SK-N-SH treated with all-trans-retinoic acid at 6 μM for 48 hours (cell line): ENCODE data around the gene TPRN.

Experiments
- ATAC-seq: fragments of 200-7000 bp; cut with Tn5 transposase; 3 replicates; pipeline ENCODE4 v1.9.1; 2020; ENCODE audit warnings: mild to moderate bottlenecking, moderate library complexity
- ARNTL ChIP-seq: fragments of 450-650 bp; formaldehyde crosslinking; IDR thresholded peaks from 2 replicates; pipeline ENCODE4 v1.5.0; 2020; ENCODE audit warnings: low read depth, mild to moderate bottlenecking, moderate library complexity, borderline replicate concordance
- BACH2 ChIP-seq: fragments of 250-450 bp; sonication (Bioruptor Pico); IDR thresholded peaks from 2 replicates; pipeline ENCODE4 v1.9.0; 2021; ENCODE audit warnings: mild to moderate bottlenecking, borderline replicate concordance
- CREB5 ChIP-seq: fragments of 250-450 bp; sonication (Bioruptor Pico); IDR thresholded peaks from 2 replicates; pipeline ENCODE4 v1.5.1; 2020; ENCODE audit warnings: low read depth, mild to moderate bottlenecking, moderate library complexity
- CSDC2 ChIP-seq: fragments of 250-450 bp; sonication (Bioruptor Pico); IDR thresholded peaks from 2 replicates; pipeline ENCODE4 v1.5.0; 2020; ENCODE audit warnings: mild to moderate bottlenecking, moderate library complexity
- CSRNP3 ChIP-seq: fragments of 250-450 bp; sonication (Bioruptor Pico); IDR thresholded peaks from 2 replicates; pipeline ENCODE4 v1.5.1; 2021; ENCODE audit warnings: mild to moderate bottlenecking, moderate library complexity
- ESRRG ChIP-seq: fragments of 250-450 bp; sonication (Bioruptor Pico); IDR thresholded peaks from 2 replicates; pipeline ENCODE4 v1.6.1; 2021; ENCODE audit warnings: mild to moderate bottlenecking
- GLIS3 ChIP-seq: fragments of 250-450 bp; sonication (Bioruptor Pico); IDR thresholded peaks from 2 replicates; pipeline ENCODE4 v1.5.0; 2020; ENCODE audit warnings: mild to moderate bottlenecking, moderate library complexity
- ISL1 ChIP-seq: fragments of 250-450 bp; sonication (Bioruptor Pico); IDR thresholded peaks from 2 replicates; pipeline ENCODE4 v2.1.2; 2022; ENCODE audit warnings: mild to moderate bottlenecking, moderate library complexity
- OSR1 ChIP-seq: fragments of 250-450 bp; sonication (Bioruptor Pico); IDR thresholded peaks from 2 replicates; pipeline ENCODE4 v1.8.0; 2022; ENCODE audit warnings: moderate library complexity, mild to moderate bottlenecking, inconsistent platforms
- PATZ1 ChIP-seq: fragments of 250-450 bp; sonication (Bioruptor Pico); IDR thresholded peaks from 2 replicates; pipeline ENCODE4 v1.8.0; 2020; ENCODE audit warnings: mild to moderate bottlenecking, moderate library complexity, borderline replicate concordance
- POU6F1 ChIP-seq: fragments of 250-450 bp; sonication (Bioruptor Pico); IDR thresholded peaks from 2 replicates; pipeline ENCODE4 v1.8.0; 2021; ENCODE audit warnings: low read depth, mild to moderate bottlenecking, moderate library complexity, borderline replicate concordance
- PPARA ChIP-seq: fragments of 250-450 bp; sonication (Bioruptor Pico); IDR thresholded peaks from 2 replicates; pipeline ENCODE4 v1.5.0; 2020; ENCODE audit warnings: mild to moderate bottlenecking, borderline replicate concordance
- RARB ChIP-seq: fragments of 250-450 bp; sonication (Bioruptor Pico); IDR thresholded peaks from 2 replicates; pipeline ENCODE4 v1.8.0; 2021; ENCODE audit warnings: mild to moderate bottlenecking, moderate library complexity
- SNAI2 ChIP-seq: fragments of 250-450 bp; sonication (Bioruptor Pico); IDR thresholded peaks from 2 replicates; pipeline ENCODE4 v1.5.0; 2020; ENCODE audit warnings: mild to moderate bottlenecking, moderate library complexity
- TCF4 ChIP-seq: fragments of 250-450 bp; sonication (Bioruptor Pico); IDR thresholded peaks from 2 replicates; pipeline ENCODE4 v1.8.0; 2021; ENCODE audit warnings: mild to moderate bottlenecking, moderate library complexity, borderline replicate concordance
- TOX ChIP-seq: fragments of 250-450 bp; sonication (Bioruptor Pico); IDR thresholded peaks from 2 replicates; pipeline ENCODE4 v1.8.0; 2021; ENCODE audit warnings: mild to moderate bottlenecking, moderate library complexity, borderline replicate concordance
- TSHZ2 ChIP-seq: fragments of 250-450 bp; sonication (Bioruptor Pico); IDR thresholded peaks from 2 replicates; pipeline ENCODE4 v1.5.0; 2020; ENCODE audit warnings: mild to moderate bottlenecking, moderate library complexity
- ZC3H10 ChIP-seq: fragments of 250-450 bp; sonication (Bioruptor Pico); IDR thresholded peaks from 2 replicates; pipeline ENCODE4 v1.5.1; 2021; ENCODE audit warnings: mild to moderate bottlenecking, moderate library complexity
- ZFP3 ChIP-seq: fragments of 250-450 bp; sonication (Bioruptor Pico); IDR thresholded peaks from 2 replicates; pipeline ENCODE4 v1.5.0; 2020; ENCODE audit warnings: mild to moderate bottlenecking, moderate library complexity
- ZNF565 ChIP-seq: fragments of 450-650 bp; formaldehyde crosslinking; conservative IDR thresholded peaks from 2 replicates; pipeline ENCODE4 v1.5.0; 2020; ENCODE audit warnings: low read depth, mild to moderate bottlenecking, moderate library complexity
- ZNF70 ChIP-seq: fragments of 450-650 bp; formaldehyde crosslinking; IDR thresholded peaks from 2 replicates; pipeline ENCODE4 v1.5.0; 2020; ENCODE audit warnings: mild to moderate bottlenecking, moderate library complexity
- ZNF8 ChIP-seq: fragments of 450-650 bp; formaldehyde crosslinking; IDR thresholded peaks from 2 replicates; pipeline ENCODE4 v1.5.0; 2020; ENCODE audit warnings: mild to moderate bottlenecking, moderate library complexity

TPRN gene

GRCh38 chr9:137211532-137211931 lies 11.0 kb upstream of the TPRN start:
- TF ChIP-seq ZNF565 (CRISPR knock-in tag): no peak
- no peak for TF ChIP-seq SNAI2
- TF ChIP-seq GLIS3 (CRISPR knock-in tag): no peak
- ATAC-seq: no peak

GRCh38 chr9:137206602-137207001 lies 6.1 kb upstream of the TPRN start:
- no peak for TF ChIP-seq OSR1
- no peak for TF ChIP-seq CSRNP3 (CRISPR knock-in tag)
- no peak for TF ChIP-seq TSHZ2 (CRISPR knock-in tag)
- TF ChIP-seq ZFP3: no peak
- TF ChIP-seq TOX: no peak
- no peak for TF ChIP-seq CREB5 (CRISPR knock-in tag)
- TF ChIP-seq ZNF565 (CRISPR knock-in tag): no peak
- no peak for TF ChIP-seq ZC3H10 (CRISPR knock-in tag)
- TF ChIP-seq PATZ1 (CRISPR knock-in tag): no peak
- TF ChIP-seq ESRRG (CRISPR knock-in tag): no peak
- TF ChIP-seq GLIS3 (CRISPR knock-in tag): no peak
- no peak for TF ChIP-seq ZNF8 (CRISPR knock-in tag)
- no peak for TF ChIP-seq ZNF70 (CRISPR knock-in tag)
- no peak for TF ChIP-seq TCF4 (CRISPR knock-in tag)
- ATAC-seq: no peak

DNA sequence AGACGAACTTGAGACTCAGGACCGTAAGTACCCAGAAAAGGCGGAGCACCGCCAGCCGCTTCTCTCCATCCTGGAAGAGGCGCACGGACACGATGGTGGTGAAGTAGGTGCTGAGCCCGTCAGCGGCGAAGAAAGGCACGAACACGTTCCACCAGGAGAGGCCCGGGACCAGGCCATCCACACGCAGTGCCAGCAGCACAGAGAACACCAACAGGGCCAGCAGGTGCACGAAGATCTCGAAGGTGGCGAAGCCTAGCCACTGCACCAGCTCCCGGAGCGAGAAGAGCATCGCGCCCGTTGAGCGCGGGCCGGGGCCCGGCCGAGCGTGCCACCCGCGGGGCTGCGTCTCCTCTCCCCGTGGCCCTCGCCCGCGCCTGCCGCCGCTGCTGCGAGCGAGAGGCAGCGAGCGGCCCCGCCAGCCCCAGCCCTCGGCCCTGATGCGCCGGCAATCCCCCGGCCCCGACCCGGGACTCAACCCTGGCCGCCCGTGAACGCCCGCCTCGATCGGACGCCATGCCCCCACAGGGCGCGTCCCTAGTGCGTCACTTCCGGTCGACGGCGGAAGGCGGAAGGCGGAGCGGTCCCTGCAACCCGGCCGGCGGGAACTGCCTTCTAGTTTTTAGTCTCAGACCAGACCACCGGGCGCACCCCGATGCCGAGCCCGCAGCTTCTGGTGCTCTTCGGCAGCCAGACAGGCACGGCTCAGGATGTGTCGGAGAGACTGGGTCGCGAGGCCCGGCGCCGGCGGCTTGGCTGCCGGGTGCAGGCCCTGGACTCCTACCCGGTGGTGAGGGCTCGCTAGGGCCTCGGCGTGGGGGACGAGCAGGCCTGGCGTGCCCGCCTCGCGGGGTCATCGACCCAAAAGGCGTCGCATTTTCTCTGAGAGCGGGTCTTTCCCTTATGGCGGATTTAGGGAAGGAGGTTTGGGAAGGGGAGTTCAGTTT lies 4.9 kb upstream of the TPRN start, which contains the start of the genes NDOR1 and TMEM203:
Gene NDOR1, plus strand, starts transcription at position 575 of the 944 bp plus-strand sequence. Its CDS starts 78 bp downstream, at position 653.
Gene TMEM203, minus strand, starts transcription at position 523 of the 944 bp plus-strand sequence. Its CDS starts 234 bp downstream, at position 289.
- peak; percentile 53 for ATAC-seq
- TF ChIP-seq PPARA (CRISPR knock-in tag) (no peak), ISL1 (CRISPR knock-in tag) (no peak), BACH2 (CRISPR knock-in tag) (no peak), CSDC2 (CRISPR knock-in tag) (no peak), SNAI2 (no peak), ZFP3 (0 out of 2 replicates have a peak, but pooled peaks have one; percentile 32), GLIS3 (CRISPR knock-in tag) (no peak)
- TF ChIP-seq, all 23 proteins: peak for 1

DNA sequence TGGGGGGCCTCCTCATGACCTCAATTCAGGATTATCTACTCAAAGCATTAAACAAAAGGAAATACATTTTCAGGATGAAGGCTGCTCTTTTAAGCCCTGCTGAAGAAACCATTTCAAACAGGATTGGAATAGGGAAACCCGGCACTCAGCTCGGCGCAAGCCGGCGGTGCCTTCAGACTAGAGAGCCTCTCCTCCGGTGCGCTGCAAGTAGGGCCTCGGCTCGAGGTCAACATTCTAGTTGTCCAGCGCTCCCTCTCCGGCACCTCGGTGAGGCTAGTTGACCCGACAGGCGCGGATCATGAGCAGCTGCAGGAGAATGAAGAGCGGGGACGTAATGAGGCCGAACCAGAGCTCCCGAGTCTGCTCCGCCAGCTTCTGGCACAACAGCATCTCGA lies 4.2 kb upstream of the TPRN start:
- ATAC-seq: no peak
- no peak for TF ChIP-seq TOX
- no peak for TF ChIP-seq RARB
- TF ChIP-seq ARNTL (CRISPR knock-in tag): no peak
- no peak for TF ChIP-seq ISL1 (CRISPR knock-in tag)
- TF ChIP-seq GLIS3 (CRISPR knock-in tag): no peak
- TF ChIP-seq PPARA (CRISPR knock-in tag): no peak
- TF ChIP-seq POU6F1 (CRISPR knock-in tag): no peak
- no peak for TF ChIP-seq ZNF70 (CRISPR knock-in tag)
- no peak for TF ChIP-seq CSDC2 (CRISPR knock-in tag)
- TF ChIP-seq CSRNP3 (CRISPR knock-in tag): no peak
- no peak for TF ChIP-seq SNAI2
- TF ChIP-seq ZC3H10 (CRISPR knock-in tag): no peak
- no peak for TF ChIP-seq ZNF565 (CRISPR knock-in tag)
- no peak for TF ChIP-seq BACH2 (CRISPR knock-in tag)
